Measurements from ENCODE around the gene LRRC15.

Gene LRRC15

GRCh38 chr3:194332858-194333211 lies 36.7 kb downstream of the LRRC15 start:
- no peak for DNase-seq
- no peak overlapping the region for H3K4me2 ChIP-seq (ENCODE audit: low read length)
- no peak overlapping the region for H3K14ac ChIP-seq (ENCODE audit: low read length)
- no peak overlapping the region for H2AFZ ChIP-seq (ENCODE audit: insufficient read depth, low read length, poor library complexity)
- no peak overlapping the region for H2BK120ac ChIP-seq (ENCODE audit: insufficient read depth, low read length, poor library complexity)
- H4K8ac ChIP-seq (ENCODE audit: low read depth, low read length) = no peak overlapping the region
- peaks cover 10 to 11% of the 10 kb centered on the region in 2 experiments for H3K4me1 ChIP-seq (ENCODE audit: control insufficient read depth in 1 of 2, insufficient read depth in 2 of 2, low read length in 2 of 2)
- no peak overlapping the region for H4K91ac ChIP-seq (ENCODE audit: low read depth, low read length)
- H4K12ac ChIP-seq (ENCODE audit: low read depth, low read length) = no peak overlapping the region
- no peak overlapping the region for H2BK12ac ChIP-seq (ENCODE audit: low read length)
- no peak overlapping the region for H2BK5ac ChIP-seq (ENCODE audit: low read depth, low read length, poor library complexity)
- no peak overlapping the region for H3K23ac ChIP-seq (ENCODE audit: low read length)
- H3K27ac ChIP-seq (ENCODE audit: low read depth, low read length) = no peak overlapping the region
- WGBS (ENCODE audit: extremely low coverage, insufficient coverage, insufficient read length) = no CpG with 5 or more reads among the region's 7 CpGs
- H2AK5ac ChIP-seq (ENCODE audit: low read length) = no peak overlapping the region
- no peak overlapping the region for H3K4ac ChIP-seq (ENCODE audit: low read depth, low read length)
- no peak overlapping the region for H3K18ac ChIP-seq (ENCODE audit: low read length)
- H3K9me3 ChIP-seq (ENCODE audit: insufficient read depth, low read depth, low read length) = peaks cover under 1% of the 10 kb centered on the region
- H3K4me3 ChIP-seq (ENCODE audit: low read depth, low read length) = no peak overlapping the region
- peaks cover 4% of the 10 kb centered on the region for H3K27me3 ChIP-seq (ENCODE audit: insufficient read depth, low read length)
- H3K9ac ChIP-seq (ENCODE audit: low read length) = no peak overlapping the region
- H3K79me2 ChIP-seq (ENCODE audit: control insufficient read depth, insufficient read depth, low read length, poor library complexity) = no peaks in the 10 kb centered on the region
- H3K36me3 ChIP-seq (ENCODE audit: control insufficient read depth in 1 of 2, insufficient read depth in 2 of 2, low read length in 2 of 2) = no peaks in the 10 kb centered on the region
- H3K79me1 ChIP-seq (ENCODE audit: low read length) = peaks cover 4% of the 10 kb centered on the region

GRCh38 chr3:194330579-194330978 lies 39.0 kb downstream of the LRRC15 start:
- Histone ChIP-seq H2BK5ac (ENCODE audit: low read depth, low read length, poor library complexity) (no peak overlapping the region), H3K4me1 (ENCODE audit: control insufficient read depth in 1 of 2, insufficient read depth in 2 of 2, low read length in 2 of 2) (peaks cover 5 to 7% of the 10 kb centered on the region in 2 experiments), H2BK12ac (ENCODE audit: low read length) (no peak overlapping the region), H2BK120ac (ENCODE audit: insufficient read depth, low read length, poor library complexity) (no peak overlapping the region), H3K4me2 (ENCODE audit: low read length) (no peak overlapping the region), H3K9ac (ENCODE audit: low read length) (no peak overlapping the region), H4K91ac (ENCODE audit: low read depth, low read length) (no peak overlapping the region), H3K36me3 (ENCODE audit: control insufficient read depth in 1 of 2, insufficient read depth in 2 of 2, low read length in 2 of 2) (no peaks in the 10 kb centered on the region), H4K8ac (ENCODE audit: low read depth, low read length) (no peak overlapping the region), H3K79me1 (ENCODE audit: low read length) (peaks cover 4% of the 10 kb centered on the region), H3K79me2 (ENCODE audit: control insufficient read depth, insufficient read depth, low read length, poor library complexity) (no peaks in the 10 kb centered on the region), H3K23ac (ENCODE audit: low read length) (no peak overlapping the region), H2AFZ (ENCODE audit: insufficient read depth, low read length, poor library complexity) (no peak overlapping the region), H3K9me3 (ENCODE audit: insufficient read depth, low read depth, low read length) (peaks cover 16% of the 10 kb centered on the region), H3K14ac (ENCODE audit: low read length) (no peak overlapping the region), H3K4ac (ENCODE audit: low read depth, low read length) (no peak overlapping the region), H2AK5ac (ENCODE audit: low read length) (no peak overlapping the region), H3K27ac (ENCODE audit: low read depth, low read length) (no peak overlapping the region), H3K4me3 (ENCODE audit: low read depth, low read length) (no peak overlapping the region), H4K12ac (ENCODE audit: low read depth, low read length) (no peak overlapping the region), H3K27me3 (ENCODE audit: insufficient read depth, low read length) (peaks cover 4% of the 10 kb centered on the region), H3K18ac (ENCODE audit: low read length) (no peak overlapping the region)
- peak in 1 of 2 donors; percentile 27 for DNase-seq
- WGBS (ENCODE audit: extremely low coverage, insufficient coverage, insufficient read length) = no CpG with 5 or more reads among the region's 4 CpGs

GRCh38 chr3:194330160-194330559 lies 39.4 kb downstream of the LRRC15 start:
- no CpG with 5 or more reads among the region's 10 CpGs for WGBS (ENCODE audit: extremely low coverage, insufficient coverage, insufficient read length)
- Histone ChIP-seq H3K4me1 (ENCODE audit: control insufficient read depth in 1 of 2, insufficient read depth in 2 of 2, low read length in 2 of 2) (peaks cover 5 to 7% of the 10 kb centered on the region in 2 experiments), H2BK12ac (ENCODE audit: low read length) (no peak overlapping the region)

GRCh38 chr3:194329583-194329965 lies 40.0 kb downstream of the LRRC15 start:
- Histone ChIP-seq H3K4me3 (ENCODE audit: low read depth, low read length) (no peak overlapping the region), H4K12ac (ENCODE audit: low read depth, low read length) (no peak overlapping the region), H2AK5ac (ENCODE audit: low read length) (no peak overlapping the region), H3K79me2 (ENCODE audit: control insufficient read depth, insufficient read depth, low read length, poor library complexity) (no peaks in the 10 kb centered on the region), H4K8ac (ENCODE audit: low read depth, low read length) (no peak overlapping the region), H3K9me3 (ENCODE audit: insufficient read depth, low read depth, low read length) (peaks cover 22% of the 10 kb centered on the region), H3K79me1 (ENCODE audit: low read length) (peaks cover 4% of the 10 kb centered on the region), H3K4me1 (ENCODE audit: control insufficient read depth in 1 of 2, insufficient read depth in 2 of 2, low read length in 2 of 2) (peaks cover 5 to 7% of the 10 kb centered on the region in 2 experiments), H3K4ac (ENCODE audit: low read depth, low read length) (no peak overlapping the region), H3K4me2 (ENCODE audit: low read length) (no peak overlapping the region), H2BK5ac (ENCODE audit: low read depth, low read length, poor library complexity) (no peak overlapping the region), H2AFZ (ENCODE audit: insufficient read depth, low read length, poor library complexity) (no peak overlapping the region), H3K27me3 (ENCODE audit: insufficient read depth, low read length) (peaks cover 4% of the 10 kb centered on the region), H3K18ac (ENCODE audit: low read length) (no peak overlapping the region), H2BK12ac (ENCODE audit: low read length) (no peak overlapping the region), H3K14ac (ENCODE audit: low read length) (no peak overlapping the region), H4K91ac (ENCODE audit: low read depth, low read length) (no peak overlapping the region), H3K23ac (ENCODE audit: low read length) (no peak overlapping the region), H3K27ac (ENCODE audit: low read depth, low read length) (no peak overlapping the region), H2BK120ac (ENCODE audit: insufficient read depth, low read length, poor library complexity) (no peak overlapping the region), H3K9ac (ENCODE audit: low read length) (no peak overlapping the region), H3K36me3 (ENCODE audit: control insufficient read depth in 1 of 2, insufficient read depth in 2 of 2, low read length in 2 of 2) (no peaks in the 10 kb centered on the region)
- no CpG with 5 or more reads among the region's 7 CpGs for WGBS (ENCODE audit: extremely low coverage, insufficient coverage, insufficient read length)
- DNase-seq = no peak

More at GRCh38 chr3:194330160-194330559, 39.4 kb downstream of the LRRC15 start:
- H3K14ac ChIP-seq (ENCODE audit: low read length) = no peak overlapping the region
- H4K12ac ChIP-seq (ENCODE audit: low read depth, low read length) = no peak overlapping the region
- no peak overlapping the region for H3K27ac ChIP-seq (ENCODE audit: low read depth, low read length)
- H4K91ac ChIP-seq (ENCODE audit: low read depth, low read length) = no peak overlapping the region
- no peak overlapping the region for H2AK5ac ChIP-seq (ENCODE audit: low read length)
- H3K4me2 ChIP-seq (ENCODE audit: low read length) = no peak overlapping the region
- peaks cover 4% of the 10 kb centered on the region for H3K27me3 ChIP-seq (ENCODE audit: insufficient read depth, low read length)
- no peak overlapping the region for H4K8ac ChIP-seq (ENCODE audit: low read depth, low read length)
- H3K79me2 ChIP-seq (ENCODE audit: control insufficient read depth, insufficient read depth, low read length, poor library complexity) = no peaks in the 10 kb centered on the region
- H3K23ac ChIP-seq (ENCODE audit: low read length) = no peak overlapping the region
- H3K79me1 ChIP-seq (ENCODE audit: low read length) = peaks cover 4% of the 10 kb centered on the region
- no peak overlapping the region for H2BK5ac ChIP-seq (ENCODE audit: low read depth, low read length, poor library complexity)
- peaks cover 18% of the 10 kb centered on the region for H3K9me3 ChIP-seq (ENCODE audit: insufficient read depth, low read depth, low read length)
- no peak overlapping the region for H2AFZ ChIP-seq (ENCODE audit: insufficient read depth, low read length, poor library complexity)
- H3K9ac ChIP-seq (ENCODE audit: low read length) = no peak overlapping the region
- no peaks in the 10 kb centered on the region for H3K36me3 ChIP-seq (ENCODE audit: control insufficient read depth in 1 of 2, insufficient read depth in 2 of 2, low read length in 2 of 2)
- DNase-seq = no peak
- H3K4ac ChIP-seq (ENCODE audit: low read depth, low read length) = no peak overlapping the region
- H3K4me3 ChIP-seq (ENCODE audit: low read depth, low read length) = no peak overlapping the region
- H3K18ac ChIP-seq (ENCODE audit: low read length) = no peak overlapping the region
- H2BK120ac ChIP-seq (ENCODE audit: insufficient read depth, low read length, poor library complexity) = no peak overlapping the region

Measured in trophoblast cell (in vitro differentiated cells and primary cell).